Parathyroid adenoma (tissue), 2 donors: Measurements from ENCODE around the gene GNA14.

Experiments used
- H2AFZ ChIP-seq: fragments of 300-600 bp; sonication (generic); one replicate; pipeline ENCODE4 v1.7.0; 2017; ENCODE audit warnings: antibody characterized with exemption, mild to moderate bottlenecking
- H3K27ac ChIP-seq: fragments of 300-600 bp; sonication (generic); one replicate; pipeline ENCODE4 v1.7.0; 2017
- H3K27me3 ChIP-seq: fragments of 300-600 bp; sonication (generic); one replicate; pipeline ENCODE4 v1.7.0; 2017; ENCODE audit warnings: low read length; ENCODE audit not compliant: control insufficient read depth, insufficient read depth
- H3K36me3 ChIP-seq: fragments of 300-600 bp; sonication (generic); one replicate; pipeline ENCODE4 v1.7.0; 2017; ENCODE audit warnings: low read length; ENCODE audit not compliant: control insufficient read depth, insufficient read depth
- H3K4me1 ChIP-seq: fragments of 300-600 bp; sonication (generic); one replicate; pipeline ENCODE4 v1.7.0; 2017; ENCODE audit warnings: control low read depth
- H3K4me2 ChIP-seq: fragments of 300-600 bp; sonication (generic); one replicate; pipeline ENCODE4 v1.7.0; 2017; ENCODE audit warnings: low read length
- H3K4me3 ChIP-seq: fragments of 300-600 bp; sonication (generic); one replicate; pipeline ENCODE4 v1.7.0; 2017; ENCODE audit warnings: low read depth, low read length
- H3K79me2 ChIP-seq: fragments of 300-600 bp; sonication (generic); one replicate; pipeline ENCODE4 v1.7.0; 2017; ENCODE audit warnings: control low read depth
- H3K9ac ChIP-seq: fragments of 300-600 bp; sonication (generic); one replicate; pipeline ENCODE4 v1.7.0; 2017; ENCODE audit warnings: mild to moderate bottlenecking
- H3K9me3 ChIP-seq: fragments of 300-600 bp; sonication (generic); one replicate; pipeline ENCODE4 v1.7.0; 2017; ENCODE audit warnings: low read length; ENCODE audit not compliant: control insufficient read depth
- CTCF ChIP-seq: fragments of 300-600 bp; sonication (generic); IDR thresholded peaks from one replicate; pipeline ENCODE4 v1.7.0; 2017; ENCODE audit warnings: antibody characterized with exemption, mild to moderate bottlenecking
- donor health status: primary hyperparathyroidism.

GNA14 gene

GRCh38 chr9:77532607-77533006, 115.5 kb downstream of the GNA14 start:
- no peaks in the 10 kb centered on the region for H3K9me3 ChIP-seq
- no peak overlapping the region for H3K27ac ChIP-seq
- H3K27me3 ChIP-seq, result no peaks in the 10 kb centered on the region
- H3K4me1 ChIP-seq, result no peaks in the 10 kb centered on the region
- no peak overlapping the region for H3K4me2 ChIP-seq
- H3K9ac ChIP-seq, result no peak overlapping the region
- TF ChIP-seq CTCF, result no peak
- no peak overlapping the region for H3K4me3 ChIP-seq
- no peak overlapping the region for H2AFZ ChIP-seq
- H3K36me3 ChIP-seq, result no peaks in the 10 kb centered on the region
- H3K79me2 ChIP-seq, result no peaks in the 10 kb centered on the region

- H3K27me3 ChIP-seq, result no peaks in the 10 kb centered on the region
- no peaks in the 10 kb centered on the region for H3K4me1 ChIP-seq
- no peaks in the 10 kb centered on the region for H3K9me3 ChIP-seq
- no peak overlapping the region for H3K27ac ChIP-seq
- H3K9ac ChIP-seq, result no peak overlapping the region
- no peaks in the 10 kb centered on the region for H3K36me3 ChIP-seq
- H3K4me3 ChIP-seq, result no peak overlapping the region
- no peaks in the 10 kb centered on the region for H3K79me2 ChIP-seq
- no peak overlapping the region for H2AFZ ChIP-seq
- no peak overlapping the region for H3K4me2 ChIP-seq
- no peak for TF ChIP-seq CTCF
These were observed 116.7 kb downstream of the GNA14 start for GRCh38 chr9:77531400-77531799.

DNA sequence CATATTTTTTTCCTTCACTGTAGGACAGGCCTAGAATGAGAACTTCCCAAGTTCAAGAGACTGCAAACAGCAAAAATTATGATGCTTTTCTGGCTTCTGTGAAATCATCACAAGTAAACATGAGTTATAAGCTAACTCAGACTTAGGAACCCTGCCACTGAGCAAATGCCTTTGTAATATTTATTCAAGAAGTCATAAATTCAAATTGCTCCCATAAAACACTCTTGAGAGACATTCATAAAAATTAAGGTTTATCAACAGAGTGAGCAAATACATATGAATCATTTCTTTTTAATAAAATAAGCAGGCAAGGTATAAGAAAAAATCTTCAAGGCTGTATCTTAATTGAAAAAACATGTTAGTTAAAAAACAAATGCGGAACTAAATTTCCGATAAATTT, 124.2 kb downstream of the GNA14 start:
- no peaks in the 10 kb centered on the region for H3K9me3 ChIP-seq
- H3K79me2 ChIP-seq, result no peaks in the 10 kb centered on the region
- no peaks in the 10 kb centered on the region for H3K27me3 ChIP-seq
- no peaks in the 10 kb centered on the region for H3K36me3 ChIP-seq
- no peak overlapping the region for H3K9ac ChIP-seq
- no peak overlapping the region for H3K4me3 ChIP-seq
- H3K4me2 ChIP-seq, result no peak overlapping the region
- H2AFZ ChIP-seq, result no peak overlapping the region
- H3K4me1 ChIP-seq, result no peaks in the 10 kb centered on the region
- no peak for TF ChIP-seq CTCF
- no peak overlapping the region for H3K27ac ChIP-seq

- H3K4me2 ChIP-seq, result no peak overlapping the region
- H3K79me2 ChIP-seq, result no peaks in the 10 kb centered on the region
- H3K36me3 ChIP-seq, result no peaks in the 10 kb centered on the region
- no peaks in the 10 kb centered on the region for H3K27me3 ChIP-seq
- no peak overlapping the region for H3K27ac ChIP-seq
- H3K4me3 ChIP-seq, result no peak overlapping the region
- no peaks in the 10 kb centered on the region for H3K4me1 ChIP-seq
- no peak for TF ChIP-seq CTCF
- no peak overlapping the region for H3K9ac ChIP-seq
- no peak overlapping the region for H2AFZ ChIP-seq
- no peaks in the 10 kb centered on the region for H3K9me3 ChIP-seq
These were observed 127.0 kb downstream of the GNA14 start for GRCh38 chr9:77521091-77521490.

- no peaks in the 10 kb centered on the region for H3K27me3 ChIP-seq
- H3K4me3 ChIP-seq, result no peak overlapping the region
- H3K9ac ChIP-seq, result no peak overlapping the region
- TF ChIP-seq CTCF, result no peak
- no peaks in the 10 kb centered on the region for H3K9me3 ChIP-seq
- H3K79me2 ChIP-seq, result no peaks in the 10 kb centered on the region
- no peak overlapping the region for H3K27ac ChIP-seq
- H2AFZ ChIP-seq, result no peak overlapping the region
- H3K36me3 ChIP-seq, result no peaks in the 10 kb centered on the region
- H3K4me2 ChIP-seq, result no peak overlapping the region
- no peaks in the 10 kb centered on the region for H3K4me1 ChIP-seq
These were observed 129.4 kb downstream of the GNA14 start for GRCh38 chr9:77518688-77519087.
